Activated naive CD4-positive, alpha-beta T cell treated with anti-CD3 and anti-CD28 coated beads, Interleukin-2, amount 50 U/mL, for 16 hours (primary cell): ENCODE data around the gene RELN.

Experiments
- DNase-seq: peaks from one replicate; pipeline ENCODE4 v3.0.0-alpha.2; 2020

RELN gene

DNA sequence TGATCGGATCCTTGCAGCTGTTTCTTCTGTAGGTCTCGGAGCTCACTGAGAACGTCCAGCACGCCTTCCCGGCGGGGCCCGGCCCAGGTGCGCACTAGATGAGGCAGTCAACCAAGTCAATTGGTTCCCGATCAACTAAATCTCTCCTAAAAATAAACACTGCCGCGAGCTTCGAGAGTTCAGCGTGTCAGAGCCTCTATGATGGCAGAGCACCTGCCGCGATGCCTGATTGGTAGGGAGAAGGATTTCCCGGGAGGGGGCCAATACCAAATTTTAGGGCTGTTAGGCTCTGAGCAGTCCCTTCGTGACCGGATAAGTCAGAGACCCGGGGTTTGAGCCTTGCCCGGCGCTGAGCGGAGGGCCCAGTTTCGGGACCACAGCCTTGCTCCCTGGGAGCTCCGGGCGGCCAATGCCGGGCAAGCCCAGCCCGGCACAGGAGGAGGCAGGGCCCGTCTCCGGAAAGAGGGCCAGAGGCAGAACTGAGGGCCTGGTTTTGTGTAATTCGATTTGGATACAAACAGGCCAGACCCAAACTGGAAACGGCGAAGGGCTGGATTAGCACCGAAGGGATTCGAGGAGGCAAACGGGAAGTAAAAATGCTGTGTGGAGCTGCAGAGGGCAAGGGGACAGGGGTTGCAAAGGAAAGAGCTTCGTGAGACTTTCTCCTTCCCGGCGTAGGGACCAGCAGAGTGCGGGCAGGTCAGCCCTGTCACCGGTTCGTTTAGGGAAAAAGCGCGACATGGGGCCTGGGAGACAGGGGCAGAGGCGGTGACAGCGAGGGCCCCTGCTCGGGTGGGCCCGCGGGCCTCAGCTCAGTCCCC is 544.0 kb downstream of the RELN start:
- no peak for DNase-seq

DNA sequence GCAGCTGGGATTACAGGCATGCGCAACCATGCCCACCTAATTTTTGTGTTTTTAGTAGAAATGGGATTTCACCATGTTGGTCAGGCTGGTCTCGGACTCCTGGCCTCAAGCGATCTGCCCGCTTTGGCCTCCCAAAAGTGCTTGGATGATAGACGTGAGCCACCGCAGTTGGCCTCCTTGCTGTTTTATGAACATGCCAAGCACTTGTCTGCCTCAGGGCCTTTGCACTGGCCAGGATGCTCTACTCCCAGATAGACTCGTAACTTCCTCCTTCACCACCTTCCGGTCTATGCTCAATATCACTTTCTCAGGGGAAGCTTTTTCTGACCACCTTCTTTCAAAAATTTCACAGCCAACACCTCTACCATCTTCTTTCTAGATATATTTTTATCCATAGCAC is 549.8 kb downstream of the RELN start:
- no peak for DNase-seq

DNA sequence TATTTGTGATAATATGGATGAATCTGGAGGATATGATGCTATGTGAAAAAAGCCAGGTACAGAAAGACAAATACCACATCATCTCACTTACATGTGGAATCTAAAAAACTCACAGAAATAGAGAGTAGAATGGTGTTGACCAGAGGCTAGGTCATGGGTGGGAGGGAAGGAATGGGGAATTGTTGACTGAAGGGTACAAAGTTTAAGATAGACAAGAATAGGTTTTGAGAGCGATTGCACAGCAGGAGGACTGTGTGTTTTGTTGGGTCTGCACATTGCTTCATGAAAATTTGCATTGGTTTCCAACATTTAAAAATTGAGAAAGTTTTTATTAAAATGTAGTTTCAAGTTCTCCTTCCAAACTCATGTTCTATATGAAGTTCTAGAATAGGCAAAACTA is 551.8 kb downstream of the RELN start:
- DNase-seq: no peak

DNA sequence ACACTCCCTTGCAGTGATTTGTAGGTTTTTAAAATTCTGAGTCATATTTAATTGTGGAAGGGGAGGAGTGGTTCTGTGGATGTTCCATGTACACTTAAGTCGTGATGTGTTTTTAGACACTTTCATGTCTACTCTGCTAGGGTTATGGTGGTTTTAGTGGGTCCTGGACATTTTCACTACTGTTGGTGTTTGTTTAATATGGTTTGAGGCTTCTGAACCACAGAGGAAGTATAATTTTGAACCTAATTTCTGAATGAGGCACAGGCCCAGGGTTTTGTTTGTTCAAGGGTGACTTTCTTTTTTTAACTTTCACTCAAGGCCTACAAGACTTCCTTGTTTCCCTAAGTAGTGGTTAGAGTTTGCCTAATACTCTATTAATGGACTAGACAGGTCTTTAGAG is 556.7 kb downstream of the RELN start:
- no peak for DNase-seq

DNA sequence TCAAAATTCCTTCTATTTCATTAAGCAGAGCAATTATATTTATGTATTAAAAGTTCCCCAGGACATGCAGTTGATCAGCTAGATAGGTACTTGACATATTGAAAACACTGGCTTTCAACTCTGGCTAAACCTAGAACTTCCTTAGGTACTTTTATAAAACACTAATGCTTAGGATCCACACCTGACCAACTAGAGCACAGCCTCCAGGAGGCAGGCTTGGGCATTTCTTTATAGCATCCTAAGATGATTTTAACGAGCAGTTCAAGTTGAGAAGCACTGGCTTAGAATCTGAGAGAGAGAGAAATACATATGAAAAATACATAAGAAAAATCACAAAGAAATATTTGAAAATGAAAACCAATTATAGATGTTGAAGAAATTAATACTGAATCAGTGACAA is 564.3 kb downstream of the RELN start:
- no peak for DNase-seq

DNA sequence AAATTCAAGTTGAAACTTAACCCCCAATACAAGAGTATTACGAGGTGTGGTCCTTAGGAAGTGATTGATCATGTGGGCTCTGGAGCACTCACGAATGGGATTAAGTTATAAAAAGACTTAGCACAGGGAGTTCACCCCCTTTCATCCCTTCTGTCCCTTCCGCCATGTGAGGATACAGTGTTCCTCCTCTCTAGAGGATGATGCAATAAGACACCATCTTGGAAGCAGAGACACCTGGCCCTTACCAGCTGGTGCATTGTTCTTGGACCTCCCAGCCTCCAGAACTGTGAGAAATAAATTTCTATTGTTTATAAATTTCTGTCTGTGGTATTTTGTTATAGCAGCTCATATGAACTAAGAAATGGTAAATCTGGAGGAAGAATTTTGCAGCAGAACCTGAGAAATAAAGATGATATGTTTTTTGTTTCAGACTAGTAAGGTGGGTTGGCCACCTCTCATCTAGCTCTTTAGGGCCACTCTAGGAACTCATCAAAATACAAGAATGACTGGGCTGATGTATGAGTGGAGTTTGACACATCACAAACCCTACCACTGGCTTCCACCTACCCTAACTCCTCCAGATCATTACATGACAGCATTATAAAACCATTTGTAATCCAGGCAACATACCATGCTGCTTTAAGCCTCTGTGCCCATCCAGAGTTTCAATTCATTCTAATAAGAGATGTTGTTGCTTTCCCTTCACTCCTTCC is 565.8 kb downstream of the RELN start:
- DNase-seq: no peak
